ENCODE results near the gene SORL1.

SORL1 gene, protein sequence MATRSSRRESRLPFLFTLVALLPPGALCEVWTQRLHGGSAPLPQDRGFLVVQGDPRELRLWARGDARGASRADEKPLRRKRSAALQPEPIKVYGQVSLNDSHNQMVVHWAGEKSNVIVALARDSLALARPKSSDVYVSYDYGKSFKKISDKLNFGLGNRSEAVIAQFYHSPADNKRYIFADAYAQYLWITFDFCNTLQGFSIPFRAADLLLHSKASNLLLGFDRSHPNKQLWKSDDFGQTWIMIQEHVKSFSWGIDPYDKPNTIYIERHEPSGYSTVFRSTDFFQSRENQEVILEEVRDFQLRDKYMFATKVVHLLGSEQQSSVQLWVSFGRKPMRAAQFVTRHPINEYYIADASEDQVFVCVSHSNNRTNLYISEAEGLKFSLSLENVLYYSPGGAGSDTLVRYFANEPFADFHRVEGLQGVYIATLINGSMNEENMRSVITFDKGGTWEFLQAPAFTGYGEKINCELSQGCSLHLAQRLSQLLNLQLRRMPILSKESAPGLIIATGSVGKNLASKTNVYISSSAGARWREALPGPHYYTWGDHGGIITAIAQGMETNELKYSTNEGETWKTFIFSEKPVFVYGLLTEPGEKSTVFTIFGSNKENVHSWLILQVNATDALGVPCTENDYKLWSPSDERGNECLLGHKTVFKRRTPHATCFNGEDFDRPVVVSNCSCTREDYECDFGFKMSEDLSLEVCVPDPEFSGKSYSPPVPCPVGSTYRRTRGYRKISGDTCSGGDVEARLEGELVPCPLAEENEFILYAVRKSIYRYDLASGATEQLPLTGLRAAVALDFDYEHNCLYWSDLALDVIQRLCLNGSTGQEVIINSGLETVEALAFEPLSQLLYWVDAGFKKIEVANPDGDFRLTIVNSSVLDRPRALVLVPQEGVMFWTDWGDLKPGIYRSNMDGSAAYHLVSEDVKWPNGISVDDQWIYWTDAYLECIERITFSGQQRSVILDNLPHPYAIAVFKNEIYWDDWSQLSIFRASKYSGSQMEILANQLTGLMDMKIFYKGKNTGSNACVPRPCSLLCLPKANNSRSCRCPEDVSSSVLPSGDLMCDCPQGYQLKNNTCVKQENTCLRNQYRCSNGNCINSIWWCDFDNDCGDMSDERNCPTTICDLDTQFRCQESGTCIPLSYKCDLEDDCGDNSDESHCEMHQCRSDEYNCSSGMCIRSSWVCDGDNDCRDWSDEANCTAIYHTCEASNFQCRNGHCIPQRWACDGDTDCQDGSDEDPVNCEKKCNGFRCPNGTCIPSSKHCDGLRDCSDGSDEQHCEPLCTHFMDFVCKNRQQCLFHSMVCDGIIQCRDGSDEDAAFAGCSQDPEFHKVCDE (N-terminal part only)

DNA sequence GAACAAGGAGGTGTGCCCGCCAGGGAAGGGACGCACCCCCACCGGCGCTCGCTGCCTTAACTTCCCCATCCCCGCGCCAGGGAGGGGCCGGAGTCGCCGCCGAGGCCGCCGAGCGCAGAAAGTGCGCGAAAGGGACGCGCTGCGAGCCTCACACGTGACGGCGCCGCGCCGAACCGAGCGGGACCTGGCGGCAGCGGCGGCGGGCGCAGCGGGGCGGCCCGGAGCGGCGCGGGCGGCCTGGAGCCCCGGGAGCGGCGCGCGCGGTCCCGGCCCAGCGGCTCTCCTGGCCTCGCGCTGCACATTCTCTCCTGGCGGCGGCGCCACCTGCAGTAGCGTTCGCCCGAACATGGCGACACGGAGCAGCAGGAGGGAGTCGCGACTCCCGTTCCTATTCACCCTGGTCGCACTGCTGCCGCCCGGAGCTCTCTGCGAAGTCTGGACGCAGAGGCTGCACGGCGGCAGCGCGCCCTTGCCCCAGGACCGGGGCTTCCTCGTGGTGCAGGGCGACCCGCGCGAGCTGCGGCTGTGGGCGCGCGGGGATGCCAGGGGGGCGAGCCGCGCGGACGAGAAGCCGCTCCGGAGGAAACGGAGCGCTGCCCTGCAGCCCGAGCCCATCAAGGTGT lies at the start of gene SORL1:
Gene SORL1, plus strand, starts transcription at position 329 of the 623 bp plus-strand sequence. Its CDS starts 18 bp downstream, at position 347.
- Histone ChIP-seq H3K9me3 (ENCODE audit: low read length) (no peaks in the 10 kb centered on the region), H3K9ac (ENCODE audit: low read length) (peak within 1 kb of the TSS; percentile 97), H3K4me1 (ENCODE audit: insufficient read depth, low read length, severe bottlenecking) (peaks cover 84% of the 10 kb centered on the region), H3K9me2 (ENCODE audit: low read depth, low read length) (no peaks in the 10 kb centered on the region), H3K4me3 (ENCODE audit: low read depth, low read length, poor library complexity, severe bottlenecking) (peak within 1 kb of the TSS; percentile 97), H3K4me2 (ENCODE audit: low read length) (peak within 1 kb of the TSS; percentile 97), H3K36me3 (ENCODE audit: insufficient read depth, low read length) (peaks cover 22% of the 10 kb centered on the region; the same call in 1 of the 2 replicates), H3K27ac (ENCODE audit: low read depth, low read length, poor library complexity, severe bottlenecking) (peak within 1 kb of the TSS; percentile 98), H2AFZ (ENCODE audit: low read length) (no peak within 1 kb of the TSS), H3K27me3 (ENCODE audit: insufficient read depth, low read length) (no peaks in the 10 kb centered on the region), H4K20me1 (ENCODE audit: insufficient read depth, low read length) (no peaks in the 10 kb centered on the region), H3F3A (ENCODE audit: insufficient read depth, low read length) (peaks cover 17% of the 10 kb centered on the region), H3K79me2 (ENCODE audit: insufficient read depth, low read length) (peaks cover 49% of the 10 kb centered on the region)
- TF ChIP-seq, protein P1, sequence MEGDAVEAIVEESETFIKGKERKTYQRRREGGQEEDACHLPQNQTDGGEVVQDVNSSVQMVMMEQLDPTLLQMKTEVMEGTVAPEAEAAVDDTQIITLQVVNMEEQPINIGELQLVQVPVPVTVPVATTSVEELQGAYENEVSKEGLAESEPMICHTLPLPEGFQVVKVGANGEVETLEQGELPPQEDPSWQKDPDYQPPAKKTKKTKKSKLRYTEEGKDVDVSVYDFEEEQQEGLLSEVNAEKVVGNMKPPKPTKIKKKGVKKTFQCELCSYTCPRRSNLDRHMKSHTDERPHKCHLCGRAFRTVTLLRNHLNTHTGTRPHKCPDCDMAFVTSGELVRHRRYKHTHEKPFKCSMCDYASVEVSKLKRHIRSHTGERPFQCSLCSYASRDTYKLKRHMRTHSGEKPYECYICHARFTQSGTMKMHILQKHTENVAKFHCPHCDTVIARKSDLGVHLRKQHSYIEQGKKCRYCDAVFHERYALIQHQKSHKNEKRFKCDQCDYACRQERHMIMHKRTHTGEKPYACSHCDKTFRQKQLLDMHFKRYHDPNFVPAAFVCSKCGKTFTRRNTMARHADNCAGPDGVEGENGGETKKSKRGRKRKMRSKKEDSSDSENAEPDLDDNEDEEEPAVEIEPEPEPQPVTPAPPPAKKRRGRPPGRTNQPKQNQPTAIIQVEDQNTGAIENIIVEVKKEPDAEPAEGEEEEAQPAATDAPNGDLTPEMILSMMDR (IDR thresholded peaks at IDR 0.05; ENCODE audit: low read length), result peak; percentile 43; the same call in 1 of the 2 replicates
- no peak for TF ChIP-seq EZH2 (IDR thresholded peaks at IDR 0.05; ENCODE audit: borderline replicate concordance, low read length)

DNA sequence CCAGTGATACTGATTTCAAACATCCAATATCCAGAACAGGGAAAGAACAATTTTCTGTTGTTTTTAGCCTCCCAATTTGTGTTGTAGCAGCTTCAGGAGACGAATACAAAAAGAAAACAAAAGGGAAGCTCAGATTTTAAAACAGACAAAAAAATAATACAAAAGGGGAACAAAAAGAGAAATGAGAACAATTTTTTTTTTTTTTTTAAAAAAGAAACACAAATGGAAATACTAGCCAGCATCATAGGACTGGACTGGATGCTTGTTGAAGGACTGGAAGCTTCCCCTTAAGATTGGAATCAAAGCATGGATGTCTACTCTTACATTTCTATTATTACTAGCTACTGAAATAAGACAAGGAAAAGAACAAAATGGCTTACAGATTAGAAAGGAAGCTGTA lies 46.5 kb upstream of the SORL1 start:
- Histone ChIP-seq H3K9me2 (ENCODE audit: low read depth, low read length) (no peaks in the 10 kb centered on the region), H3K27ac (ENCODE audit: low read depth, low read length, poor library complexity, severe bottlenecking) (peak overlapping the region; percentile 70), H3K79me2 (ENCODE audit: insufficient read depth, low read length) (no peaks in the 10 kb centered on the region), H3K27me3 (ENCODE audit: insufficient read depth, low read length) (no peaks in the 10 kb centered on the region), H3K4me1 (ENCODE audit: insufficient read depth, low read length, severe bottlenecking) (peaks cover 39% of the 10 kb centered on the region), H2AFZ (ENCODE audit: low read length) (no peak overlapping the region), H3K4me3 (ENCODE audit: low read depth, low read length, poor library complexity, severe bottlenecking) (no peak overlapping the region), H3K9me3 (ENCODE audit: low read length) (peaks cover 7% of the 10 kb centered on the region), H3K36me3 (ENCODE audit: insufficient read depth, low read length) (no peaks in the 10 kb centered on the region), H3K9ac (ENCODE audit: low read length) (no peak overlapping the region; the same call in 1 of the 2 replicates), H3K4me2 (ENCODE audit: low read length) (0 out of 2 replicates have a peak overlapping the region, but pooled peaks have one; percentile 53), H4K20me1 (ENCODE audit: insufficient read depth, low read length) (no peaks in the 10 kb centered on the region), H3F3A (ENCODE audit: insufficient read depth, low read length) (no peaks in the 10 kb centered on the region)
- TF ChIP-seq, protein P1 (IDR thresholded peaks at IDR 0.05; ENCODE audit: low read length), result no peak
- no peak for TF ChIP-seq EZH2 (IDR thresholded peaks at IDR 0.05; ENCODE audit: borderline replicate concordance, low read length)
